Medulla oblongata (tissue), 1 donor: ENCODE data around the gene TMEM233.
"Not testable (repeated sequence)": the region's sequence is repeated elsewhere in the genome, so short reads cannot be mapped to it uniquely, and the experiment has no call there.

Source experiments
- DNase-seq: peaks from one replicate; pipeline ENCODE4 v3.0.0-alpha.2; 2015; ENCODE audit errors: extremely low spot score

TMEM233 gene

DNA sequence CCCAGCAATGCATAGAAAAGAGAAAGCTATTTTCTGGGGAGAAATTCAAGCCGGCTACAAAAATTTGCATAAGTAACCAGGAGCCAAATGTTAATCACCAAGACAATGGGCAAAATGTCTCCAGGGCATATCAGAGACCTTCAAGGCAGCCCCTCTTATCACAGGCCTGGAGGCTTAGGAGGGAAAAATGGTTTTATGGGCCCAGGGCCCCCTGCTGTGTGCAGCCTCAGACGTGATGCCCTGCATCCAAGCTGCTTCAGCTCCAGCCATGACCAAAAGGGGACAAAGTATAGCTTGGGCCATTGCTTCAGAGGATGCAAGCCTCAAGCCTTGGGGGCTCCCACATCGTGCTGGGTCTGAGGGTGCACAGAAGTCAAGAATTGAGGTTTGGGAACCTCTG is 15.8 kb downstream of the TMEM233 start:
- DNase-seq: no peak

DNA sequence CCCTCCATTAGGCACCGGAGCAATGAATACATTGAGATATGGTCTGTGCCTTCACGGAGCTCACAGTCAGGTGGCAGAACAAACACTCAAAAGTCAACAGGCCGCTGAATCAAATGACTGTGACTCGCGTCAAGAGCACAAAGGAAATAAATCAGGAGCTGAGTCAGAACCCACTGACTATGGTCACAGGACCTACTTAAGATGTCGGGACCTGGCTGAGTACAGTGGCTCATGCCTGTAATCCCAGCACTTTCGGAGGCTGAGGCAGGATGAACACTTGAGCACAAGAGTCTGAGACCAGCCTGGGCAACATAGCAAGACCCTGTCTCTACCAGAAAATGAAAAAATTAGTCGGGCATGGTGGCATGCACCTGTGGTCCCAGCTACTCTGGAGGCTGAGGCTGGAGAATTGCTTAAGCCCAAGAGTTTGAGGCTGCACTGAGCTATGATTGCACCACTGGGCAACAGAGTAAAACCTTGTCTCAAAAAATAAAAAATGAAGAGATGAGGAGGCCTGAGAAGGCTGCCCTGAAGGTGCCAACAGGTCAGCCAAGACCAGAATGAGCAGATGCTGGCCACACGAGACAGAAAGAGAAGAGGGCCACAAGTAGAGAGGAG is 19.9 kb downstream of the TMEM233 start:
- DNase-seq: no peak

DNA sequence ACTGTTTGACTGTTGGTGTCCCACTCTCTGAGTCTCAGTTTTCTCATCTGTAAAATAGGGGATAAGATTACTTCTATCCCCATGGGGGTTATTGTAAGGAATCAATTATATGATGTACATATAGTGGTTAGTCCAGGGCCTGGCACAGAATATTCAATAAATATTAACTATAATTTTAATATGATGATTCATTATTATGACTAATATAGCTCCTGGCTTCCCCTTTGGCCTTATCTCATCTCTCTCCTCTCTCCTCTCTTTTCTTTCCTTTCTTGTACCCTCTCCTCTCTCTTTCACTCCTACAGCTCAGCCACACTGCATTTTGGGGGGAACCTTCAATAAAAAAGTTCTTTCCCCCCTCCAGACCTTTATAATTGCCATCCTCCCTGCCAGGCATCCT is 21.1 kb downstream of the TMEM233 start:
- DNase-seq: no peak

DNA sequence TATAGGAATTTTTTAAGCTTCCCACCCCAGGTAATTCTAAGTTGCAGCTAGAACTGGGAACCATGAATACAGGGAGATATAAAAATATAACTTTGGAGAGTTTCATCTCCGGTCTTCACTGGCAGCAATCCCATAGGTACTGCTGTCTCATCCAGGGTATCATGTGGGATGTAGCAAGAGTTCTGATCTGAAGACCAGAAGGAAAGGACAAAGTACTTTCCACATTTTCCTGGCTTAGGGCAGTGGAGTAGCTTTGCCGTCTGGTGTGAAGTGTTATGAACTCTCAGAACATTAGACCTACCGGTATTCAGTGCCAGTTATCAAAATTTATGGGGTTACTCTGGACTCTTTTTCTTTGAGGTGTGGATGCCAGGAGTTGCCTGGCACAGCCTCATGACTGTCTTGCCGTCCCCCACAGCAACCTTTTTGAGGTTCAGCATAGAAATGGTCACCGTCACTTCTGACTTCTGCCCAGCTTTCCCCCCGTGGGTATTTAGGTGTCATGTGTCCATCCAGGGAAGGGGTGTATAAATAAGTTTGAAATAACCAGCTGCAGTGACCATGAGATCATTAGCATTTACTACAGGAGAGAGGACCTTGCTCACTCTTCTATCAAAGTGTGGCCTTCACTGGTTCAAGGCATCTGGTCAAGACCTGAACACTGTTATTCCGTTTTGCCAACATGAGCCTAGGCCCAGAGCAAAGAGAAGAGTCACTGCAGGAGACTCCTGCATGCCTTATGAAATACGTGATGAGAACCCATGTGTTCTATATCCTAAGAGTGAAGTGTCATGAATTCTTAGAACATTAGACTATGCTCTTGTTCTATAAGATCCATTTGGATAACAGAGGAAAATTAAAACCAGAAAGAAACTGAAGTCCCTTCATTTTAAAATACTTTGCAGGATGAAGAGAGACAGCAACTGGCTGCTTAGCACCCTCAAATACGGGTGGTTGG is 22.2 kb downstream of the TMEM233 start:
- no peak for DNase-seq

DNA sequence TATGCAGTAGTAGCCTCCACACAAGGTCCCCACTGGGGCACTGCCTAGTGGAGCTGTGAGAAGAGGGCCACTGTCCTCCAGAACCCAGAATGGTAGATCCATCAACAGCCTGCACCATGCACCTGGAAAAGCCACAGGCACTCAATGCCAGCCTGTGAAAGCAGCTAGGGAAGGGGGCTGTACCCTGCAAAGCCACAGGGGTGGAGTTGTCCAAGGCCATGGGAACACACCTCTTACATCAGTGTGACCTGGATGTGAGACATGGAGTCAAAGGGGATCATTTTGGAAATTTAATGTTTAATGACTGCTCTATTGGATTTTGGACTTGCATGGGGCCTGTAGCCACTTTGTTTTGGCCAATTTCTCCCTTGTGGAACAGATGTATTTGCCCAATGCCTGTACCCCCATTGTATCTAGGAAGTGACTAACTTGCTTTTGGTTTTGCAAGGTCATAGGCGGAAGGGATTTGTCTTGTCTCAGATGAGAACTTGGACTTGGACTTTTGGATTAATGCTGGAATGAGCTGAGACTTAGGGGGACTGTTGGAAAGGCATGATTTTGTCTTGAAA is 24.8 kb downstream of the TMEM233 start:
- DNase-seq: not testable (repeated sequence)

DNA sequence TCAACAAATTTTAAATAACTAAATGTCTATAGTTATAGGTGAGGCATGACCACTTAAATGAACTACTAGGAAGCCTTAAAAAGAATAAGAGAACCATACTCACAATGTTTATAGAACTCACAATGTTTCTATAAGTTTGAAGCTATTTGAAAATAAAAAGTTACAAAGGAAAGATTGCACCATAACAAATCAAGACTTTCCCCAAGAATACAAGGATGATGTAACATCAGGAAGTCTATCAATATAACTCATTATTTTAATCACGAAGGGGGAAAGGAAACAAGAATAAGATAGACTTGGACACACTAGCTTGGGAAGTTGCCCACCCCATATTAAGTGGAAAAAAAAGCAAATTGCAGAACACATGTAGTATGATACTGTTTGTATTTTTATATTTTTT is 26.9 kb downstream of the TMEM233 start:
- no peak for DNase-seq

DNA sequence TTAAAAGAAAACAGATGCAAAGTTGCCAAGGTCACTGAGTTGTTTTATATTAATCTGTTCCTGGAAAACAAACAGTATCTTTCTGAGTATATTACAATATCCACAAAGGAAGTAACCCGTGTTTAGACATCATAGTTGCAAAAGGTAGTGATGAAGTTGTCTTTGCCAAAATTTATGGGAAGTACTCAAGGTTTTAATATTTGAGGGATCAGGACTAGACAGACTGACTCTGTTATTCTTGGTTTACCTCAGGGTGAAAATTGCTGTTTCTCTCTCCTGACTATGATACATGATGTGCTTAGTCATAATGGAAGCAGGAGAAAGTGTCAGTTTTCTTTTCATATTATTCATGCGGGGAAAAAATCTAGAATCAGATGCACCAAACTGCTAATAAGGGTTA is 28.3 kb downstream of the TMEM233 start:
- no peak for DNase-seq

DNA sequence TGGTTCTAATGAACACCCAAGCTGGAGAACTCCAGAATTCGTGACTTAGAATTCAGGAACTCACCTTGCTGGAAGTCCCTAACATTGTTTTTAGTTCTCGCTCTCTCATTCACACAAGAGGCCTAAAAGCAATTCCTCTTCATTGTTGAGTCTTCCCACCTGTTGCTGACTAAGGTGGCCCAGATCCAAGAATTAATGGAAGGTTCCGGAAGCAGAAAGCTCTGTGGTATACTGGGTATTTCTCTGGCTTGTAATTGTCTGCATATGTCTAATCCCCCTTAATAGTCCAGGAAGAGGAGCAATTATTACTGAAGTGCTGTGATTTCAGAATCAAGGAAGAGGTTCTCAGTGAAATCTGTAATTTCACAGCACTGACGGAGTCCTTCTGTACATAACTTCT is 31.4 kb downstream of the TMEM233 start:
- DNase-seq: no peak

DNA sequence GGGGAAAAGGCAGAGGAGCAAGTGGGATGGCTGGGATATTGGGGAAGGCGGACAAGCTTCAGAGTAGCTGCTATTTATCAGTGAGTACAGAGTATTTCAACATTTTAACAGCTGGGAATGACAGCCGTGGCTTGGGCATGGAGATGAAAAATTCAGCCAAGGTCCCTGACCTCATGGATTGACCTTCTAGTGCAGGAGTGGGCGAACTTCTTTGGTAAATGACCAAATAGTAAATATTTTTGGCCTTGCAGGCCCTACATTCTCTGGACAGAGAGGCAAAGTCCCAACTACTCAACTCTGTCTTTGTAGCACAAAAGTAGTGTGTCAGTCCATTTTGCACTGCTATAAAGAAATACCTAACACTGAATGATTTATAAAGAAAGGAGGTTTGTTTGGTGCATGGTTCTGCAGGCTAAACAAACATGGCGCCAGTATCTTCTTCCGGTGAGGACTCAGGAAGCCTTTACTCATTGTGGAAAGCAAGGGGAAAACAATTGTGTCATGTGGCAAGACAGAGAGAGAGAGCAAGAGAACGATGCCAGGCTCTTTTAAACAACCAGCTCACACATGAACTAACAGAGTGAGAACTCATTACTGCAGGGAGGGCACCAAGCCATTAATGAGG is 33.6 kb downstream of the TMEM233 start:
- no peak for DNase-seq

DNA sequence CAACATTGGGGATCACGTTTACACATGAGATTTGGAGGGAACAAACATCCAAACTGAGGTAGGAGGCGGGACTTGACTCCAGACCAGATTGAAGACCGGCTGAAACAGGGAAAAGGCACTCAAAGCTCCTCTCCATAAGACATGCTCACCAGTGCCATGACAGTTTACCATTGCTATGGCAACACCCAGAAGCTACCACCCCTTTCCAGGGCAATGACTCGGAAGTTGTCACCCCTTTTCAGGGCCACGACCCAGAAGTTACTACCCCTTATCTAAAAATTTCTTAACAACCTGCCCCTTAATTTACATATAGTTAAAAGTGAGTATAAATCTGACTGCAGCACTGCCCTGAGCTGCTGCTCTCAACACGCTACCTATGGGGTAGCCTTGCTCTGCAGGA is 34.1 kb downstream of the TMEM233 start:
- no peak for DNase-seq

DNA sequence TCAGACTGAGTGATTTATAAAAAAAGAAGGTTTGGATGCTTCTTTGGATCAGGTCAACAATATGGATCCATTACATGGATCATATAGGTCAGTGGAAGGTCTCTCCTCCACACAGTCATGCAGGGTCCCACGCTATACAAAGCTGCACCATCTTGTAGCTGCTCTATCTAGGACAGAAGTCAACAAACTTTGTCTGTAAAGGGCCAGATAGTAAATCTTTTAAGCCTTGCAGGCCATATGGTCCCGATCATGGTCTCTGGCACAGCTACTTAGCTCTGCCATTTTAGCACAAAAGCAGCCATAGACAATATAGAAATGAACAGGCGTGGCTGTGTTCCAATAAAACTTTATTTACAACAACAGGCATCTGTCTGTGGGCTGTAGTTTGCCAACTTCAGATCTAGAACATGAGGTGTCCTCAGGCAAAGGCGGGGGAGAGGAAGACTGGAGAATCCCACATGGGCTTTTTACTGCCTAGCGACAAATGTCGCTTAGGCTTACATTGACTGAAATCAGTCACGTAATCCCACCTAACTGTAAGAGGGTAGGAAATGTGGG is 36.7 kb downstream of the TMEM233 start:
- no peak for DNase-seq

DNA sequence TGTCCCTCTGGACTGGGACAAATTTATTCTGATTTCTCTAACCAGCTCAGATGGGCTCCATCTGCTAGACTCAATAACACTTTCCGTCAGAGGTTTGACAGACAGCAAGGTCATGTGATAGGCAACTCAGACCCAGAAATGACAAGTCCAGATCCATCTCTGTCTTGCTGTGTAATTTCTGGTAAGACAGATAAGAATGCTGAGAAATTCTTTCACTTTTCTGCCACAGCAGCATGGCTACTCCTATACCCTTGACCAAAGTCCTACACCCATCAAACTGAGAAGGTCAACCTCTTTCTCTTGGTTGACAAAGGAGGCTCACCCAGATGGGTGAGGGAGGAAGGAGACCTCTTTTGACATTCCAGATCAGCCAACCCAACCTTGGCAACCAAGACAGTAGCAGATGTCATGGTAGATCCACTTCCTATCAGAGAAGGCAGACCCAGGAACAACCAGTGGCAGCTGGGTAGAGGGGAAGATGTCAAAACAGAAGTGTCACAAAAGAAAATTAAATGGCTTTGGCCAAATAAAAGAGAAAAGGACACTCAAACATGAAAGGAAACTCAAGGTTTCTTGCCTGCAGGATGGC is 37.5 kb downstream of the TMEM233 start:
- DNase-seq: no peak

DNA sequence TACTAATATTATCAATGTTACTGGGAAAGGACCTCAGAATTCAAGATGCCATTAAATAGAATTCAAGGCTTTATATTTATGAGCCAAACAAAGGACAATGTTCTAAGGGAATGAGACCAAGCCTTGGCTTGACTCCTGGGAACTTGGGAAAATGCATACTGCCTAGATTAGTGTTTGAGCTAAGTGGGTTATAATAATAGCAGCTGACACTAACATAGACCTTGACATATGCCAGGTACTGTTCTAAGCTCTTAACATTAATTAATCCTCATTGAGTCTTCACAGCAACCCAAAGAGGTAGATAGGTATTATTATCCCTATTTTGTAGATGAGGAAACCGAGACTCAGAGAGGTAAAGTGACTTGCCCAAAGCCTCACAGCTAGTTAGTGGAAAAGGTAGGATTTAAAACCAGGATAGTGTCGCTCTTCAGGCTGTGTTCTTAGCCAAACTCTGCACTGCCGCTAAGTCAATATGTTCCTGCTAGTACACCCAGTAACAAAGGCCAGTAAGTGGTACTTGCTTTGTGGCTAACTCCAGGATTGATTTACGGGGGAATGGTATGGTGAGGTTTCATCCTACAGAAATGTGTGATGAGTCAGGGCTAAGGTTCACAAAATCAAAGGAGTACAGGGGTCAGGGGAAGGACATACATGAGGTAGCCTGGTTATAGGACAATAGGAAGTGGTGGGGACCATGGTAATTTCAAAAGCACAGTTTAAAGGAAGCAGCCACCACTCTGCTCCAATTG is 38.5 kb downstream of the TMEM233 start:
- no peak for DNase-seq

DNA sequence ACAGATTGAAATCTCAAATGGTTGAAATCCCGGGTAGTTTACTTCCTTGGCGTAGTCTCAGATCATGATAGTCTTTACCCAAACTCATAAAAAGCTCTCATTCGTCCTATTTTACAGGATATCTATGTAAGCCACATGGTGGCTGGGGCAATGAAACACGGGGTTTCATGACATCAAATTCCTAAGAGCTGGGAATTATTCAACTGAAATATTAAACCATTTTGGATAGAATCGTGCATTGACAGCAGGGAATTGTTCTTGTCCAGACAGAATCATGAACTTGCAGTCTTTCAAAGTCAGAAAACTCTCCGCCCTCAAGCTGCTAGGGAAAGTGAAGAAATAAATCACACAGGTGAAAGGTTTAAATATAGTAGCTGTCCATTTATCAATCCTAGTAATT is 41.2 kb downstream of the TMEM233 start:
- DNase-seq: no peak

DNA sequence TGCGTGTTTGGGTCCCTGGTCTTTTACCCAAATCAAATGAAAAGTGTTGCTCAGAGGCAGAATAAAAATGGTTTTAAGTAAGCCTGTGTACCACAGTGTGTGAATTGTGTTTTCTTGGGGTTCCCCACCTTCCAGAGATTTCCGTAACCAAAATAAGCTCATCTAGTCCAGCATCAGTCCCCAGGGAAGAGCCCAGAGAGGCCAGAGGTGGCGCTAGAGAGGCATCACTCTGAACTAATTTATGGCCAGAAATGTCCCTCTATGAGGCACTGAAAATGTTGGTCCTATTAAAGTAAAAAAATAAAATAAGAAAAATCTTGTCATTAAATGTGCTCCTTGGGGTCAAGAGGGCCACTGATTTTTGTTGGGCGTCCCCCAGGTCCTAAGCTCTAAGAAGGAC is 49.4 kb downstream of the TMEM233 start:
- DNase-seq: no peak

DNA sequence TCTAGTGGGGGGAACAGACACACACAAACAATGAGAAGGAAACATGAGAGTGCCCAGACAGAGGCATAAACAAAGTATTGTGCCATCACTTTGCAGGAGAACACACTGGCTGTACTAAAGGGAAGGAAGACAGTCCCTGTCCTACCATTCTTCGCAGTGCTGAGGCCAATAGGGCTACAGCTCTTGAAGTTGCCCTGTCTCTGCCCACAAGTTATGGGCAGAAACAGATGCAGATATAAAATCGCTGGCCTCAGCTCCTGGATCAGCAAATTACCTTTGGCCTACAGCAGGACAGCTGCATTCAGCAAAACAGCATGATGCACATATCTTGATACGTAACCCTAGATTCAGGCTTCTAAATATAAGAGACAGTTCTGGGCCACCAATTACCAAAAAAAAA is 51.4 kb downstream of the TMEM233 start:
- DNase-seq: no peak

DNA sequence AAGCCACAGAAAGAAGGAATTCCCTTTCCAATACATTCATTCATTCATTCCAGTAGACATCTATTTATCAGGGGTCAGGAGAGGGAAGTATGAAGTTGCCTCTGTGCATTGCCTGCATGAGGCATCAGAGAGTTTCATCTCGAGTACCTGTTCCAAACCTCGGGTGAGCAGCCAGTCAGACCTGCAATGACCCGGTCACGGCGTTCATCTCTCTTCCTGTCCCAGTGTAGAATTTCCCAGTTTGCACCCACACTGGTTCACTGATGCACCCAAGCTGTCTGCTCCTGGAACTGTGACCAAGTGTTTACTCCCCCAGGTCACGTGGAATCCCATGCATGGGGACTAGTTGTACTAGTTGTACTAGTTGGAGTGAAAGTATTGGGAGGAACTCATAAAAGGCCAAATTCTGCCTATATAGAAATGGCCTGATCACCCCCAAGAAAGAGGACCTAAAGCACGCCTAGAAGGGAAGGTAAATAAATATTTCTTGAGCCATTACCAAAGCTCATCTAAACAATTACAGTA is 52.0 kb downstream of the TMEM233 start:
- no peak for DNase-seq

DNA sequence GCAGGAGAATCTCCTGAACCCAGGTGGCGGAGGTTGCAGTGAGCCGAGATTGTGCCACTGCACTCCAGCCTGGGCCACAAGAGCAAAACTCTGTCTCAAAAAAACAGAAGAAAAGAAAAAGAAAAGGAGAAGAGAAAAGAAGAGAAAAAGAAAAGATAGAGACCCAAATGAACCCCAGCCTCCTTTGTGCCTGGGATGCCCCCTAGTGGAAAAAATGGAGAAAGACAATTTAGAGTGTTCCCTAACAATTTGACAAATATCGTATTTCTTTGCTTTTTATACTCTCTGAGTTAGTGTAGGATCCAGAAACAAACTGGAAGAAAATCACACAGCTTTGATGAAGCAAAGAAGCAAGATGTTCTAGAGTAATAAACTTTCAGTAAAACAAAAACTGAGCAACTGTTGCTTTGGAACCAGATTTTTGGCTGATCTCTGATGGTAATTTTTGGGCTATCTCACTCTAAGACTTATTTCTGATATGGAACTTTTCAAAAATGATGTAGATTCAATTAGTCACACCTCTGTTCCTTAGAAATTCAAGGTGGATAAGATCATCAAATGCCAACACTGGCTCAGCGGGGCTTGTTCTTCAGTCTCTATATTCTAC is 55.7 kb downstream of the TMEM233 start:
- no peak for DNase-seq

DNA sequence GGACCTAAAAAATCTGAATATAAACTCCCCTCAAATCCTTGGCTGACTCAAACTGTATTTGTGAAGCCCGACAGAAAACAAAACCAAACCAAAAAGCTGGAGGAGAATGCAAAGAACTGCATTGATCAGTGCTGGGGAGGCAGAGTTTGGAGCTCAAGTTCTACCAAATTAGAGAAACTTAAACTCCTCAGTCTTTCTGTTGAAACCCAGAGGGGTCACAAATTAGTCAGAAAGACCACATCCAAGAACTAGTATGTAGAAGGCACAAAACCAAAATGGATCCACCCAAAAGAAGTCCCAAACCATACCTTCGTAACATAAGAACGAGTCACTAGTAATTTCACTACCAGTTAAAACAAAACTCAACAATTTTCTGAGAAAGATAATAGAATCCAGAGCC is 59.1 kb downstream of the TMEM233 start:
- DNase-seq: no peak

DNA sequence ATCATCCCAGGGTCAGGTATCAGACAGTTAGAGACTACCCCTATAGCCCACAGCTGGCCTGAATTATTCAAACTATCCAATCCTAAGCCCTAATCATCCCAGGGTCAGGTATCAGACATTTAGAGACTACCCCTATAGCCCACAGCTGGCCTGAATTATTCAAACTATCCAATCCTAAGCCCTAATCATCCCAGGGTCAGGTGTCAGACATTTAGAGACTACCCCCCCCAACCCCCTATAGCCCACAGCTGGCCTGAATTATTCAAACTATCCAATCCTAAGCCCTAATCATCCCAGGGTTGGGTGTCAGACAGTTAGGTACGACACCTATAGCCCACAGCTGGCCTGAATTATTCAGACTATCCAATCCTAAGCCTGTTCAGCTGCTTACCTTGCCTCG is 63.4 kb downstream of the TMEM233 start:
- not testable (repeated sequence) for DNase-seq
